DND-41 (cell line): ENCODE results near the gene TRIM56.

Source experiments
- EZH2 ChIP-seq: IDR thresholded peaks from 3 replicates; pipeline ENCODE4 v1.6.1; 2012; ENCODE audit warnings: borderline replicate concordance, low read depth, mild to moderate bottlenecking, moderate library complexity, low read length, inconsistent platforms; ENCODE audit not compliant: severe bottlenecking
- TF ChIP-seq, protein P1 (sequence below): IDR thresholded peaks from 2 replicates; pipeline ENCODE4 v1.5.1; 2012; ENCODE audit warnings: borderline replicate concordance, low read length, moderate library complexity, mild to moderate bottlenecking; ENCODE audit not compliant: poor library complexity, severe bottlenecking; ENCODE audit errors: extremely low read depth

DNA sequence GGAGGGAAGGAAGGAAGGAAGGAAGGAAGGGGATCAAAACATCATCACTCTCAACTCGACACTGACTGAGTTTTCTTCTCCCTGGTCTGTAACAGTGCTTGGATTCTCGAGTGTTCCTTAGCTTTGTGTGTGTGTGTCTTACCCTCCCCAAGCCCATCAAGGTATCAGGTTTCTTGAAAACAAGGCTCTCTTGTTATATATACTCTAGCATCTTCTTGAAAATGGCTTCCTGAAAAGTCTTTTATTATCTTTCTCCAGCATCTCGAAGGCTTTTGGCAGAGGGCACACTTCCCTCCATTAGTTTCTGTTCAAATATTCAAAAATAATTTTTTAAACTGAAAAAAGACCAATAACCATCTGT lies 55.0 kb downstream of the TRIM56 start:
- TF ChIP-seq, protein P1, sequence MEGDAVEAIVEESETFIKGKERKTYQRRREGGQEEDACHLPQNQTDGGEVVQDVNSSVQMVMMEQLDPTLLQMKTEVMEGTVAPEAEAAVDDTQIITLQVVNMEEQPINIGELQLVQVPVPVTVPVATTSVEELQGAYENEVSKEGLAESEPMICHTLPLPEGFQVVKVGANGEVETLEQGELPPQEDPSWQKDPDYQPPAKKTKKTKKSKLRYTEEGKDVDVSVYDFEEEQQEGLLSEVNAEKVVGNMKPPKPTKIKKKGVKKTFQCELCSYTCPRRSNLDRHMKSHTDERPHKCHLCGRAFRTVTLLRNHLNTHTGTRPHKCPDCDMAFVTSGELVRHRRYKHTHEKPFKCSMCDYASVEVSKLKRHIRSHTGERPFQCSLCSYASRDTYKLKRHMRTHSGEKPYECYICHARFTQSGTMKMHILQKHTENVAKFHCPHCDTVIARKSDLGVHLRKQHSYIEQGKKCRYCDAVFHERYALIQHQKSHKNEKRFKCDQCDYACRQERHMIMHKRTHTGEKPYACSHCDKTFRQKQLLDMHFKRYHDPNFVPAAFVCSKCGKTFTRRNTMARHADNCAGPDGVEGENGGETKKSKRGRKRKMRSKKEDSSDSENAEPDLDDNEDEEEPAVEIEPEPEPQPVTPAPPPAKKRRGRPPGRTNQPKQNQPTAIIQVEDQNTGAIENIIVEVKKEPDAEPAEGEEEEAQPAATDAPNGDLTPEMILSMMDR: no peak
- no peak for TF ChIP-seq EZH2
